ENCODE results near the gene CYTIP.
"Not testable (repeated sequence)": the region's sequence is repeated elsewhere in the genome, so short reads cannot be mapped to it uniquely, and the experiment has no call there.

The CYTIP gene

DNA sequence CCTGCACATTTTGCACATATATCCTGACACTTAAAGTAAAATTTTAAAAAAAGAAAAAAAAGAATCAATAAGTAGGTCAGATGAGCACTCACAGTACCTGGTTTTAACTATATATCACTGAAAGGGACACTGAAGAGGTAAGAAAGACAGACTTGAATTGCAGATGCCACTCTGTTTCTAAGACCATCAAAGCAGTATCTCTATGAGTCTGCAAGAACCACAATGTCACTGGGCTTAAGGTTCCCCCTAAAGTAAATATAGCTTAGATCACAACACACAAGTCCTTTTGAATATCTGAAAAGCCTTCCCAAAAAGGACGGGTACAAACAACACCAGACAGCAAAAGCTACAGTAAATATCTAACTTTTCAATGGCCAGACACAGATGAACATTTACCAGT, 57.6 kb downstream of the CYTIP start:
- DNase-seq (ENCODE audit: low read depth in 2 of 2, low spot score in 1 of 2): no peak

- DNase-seq (ENCODE audit: low read depth in 2 of 2, low spot score in 1 of 2): no peak
These were observed 66.0 kb downstream of the CYTIP start for GRCh38 chr2:157377861-157378260.

DNA sequence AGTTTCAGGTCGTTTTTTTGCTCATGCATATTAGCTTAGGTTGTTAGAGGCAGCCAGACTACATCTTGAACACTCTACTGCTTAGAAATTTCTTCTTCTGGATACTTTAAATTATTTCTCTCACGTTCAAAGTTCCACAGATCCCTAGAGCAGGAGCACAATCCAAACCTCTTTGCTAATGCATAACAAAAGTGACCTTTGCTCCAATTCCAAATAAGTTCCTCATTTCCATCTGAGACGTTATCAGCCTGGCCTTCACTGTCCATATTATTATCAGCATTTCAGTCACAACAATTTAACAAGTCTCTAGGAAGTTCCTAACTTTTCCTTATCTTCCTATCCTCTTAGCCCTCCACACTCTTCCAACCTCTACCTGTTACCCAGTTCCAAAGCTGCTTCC, 67.8 kb downstream of the CYTIP start:
- DNase-seq (ENCODE audit: low read depth in 2 of 2, low spot score in 1 of 2): no peak

- DNase-seq (ENCODE audit: low read depth in 2 of 2, low spot score in 1 of 2): no peak
These were observed 68.5 kb downstream of the CYTIP start for GRCh38 chr2:157375384-157375783.

DNA sequence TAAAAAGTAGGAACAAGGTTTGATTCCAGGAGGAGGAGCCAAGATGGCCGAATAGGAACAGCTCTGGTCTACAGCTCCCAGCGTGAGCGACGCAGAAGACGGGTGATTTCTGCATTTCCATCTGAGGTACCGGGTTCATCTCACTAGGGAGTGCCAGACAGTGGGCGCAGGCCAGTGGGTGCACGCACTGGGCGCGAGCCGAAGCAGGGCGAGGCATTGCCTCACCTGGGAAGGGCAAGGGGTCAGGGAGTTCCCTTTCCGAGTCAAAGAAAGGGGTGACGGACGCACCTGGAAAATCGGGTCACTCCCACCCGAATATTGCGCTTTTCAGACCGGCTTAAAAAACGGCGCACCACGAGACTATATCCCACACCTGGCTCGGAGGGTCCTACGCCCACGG, 75.4 kb downstream of the CYTIP start:
- not testable (repeated sequence) for DNase-seq (ENCODE audit: low read depth in 2 of 2, low spot score in 1 of 2)

- DNase-seq (ENCODE audit: low read depth in 2 of 2, low spot score in 1 of 2): no peak
These were observed 76.2 kb downstream of the CYTIP start for GRCh38 chr2:157367704-157368103.

Measured in stimulated activated CD8-positive, alpha-beta memory T cell treated with anti-CD3 and anti-CD28 coated beads, Interleukin-4, amount 100 ng/mL, for 4 hours (primary cell).